Measurements from ENCODE around the gene SIT1. TPM values are rescaled to one million over a fixed set of nuclear protein-coding genes. Genes with fewer than 3 reads are reported as not detected.
A peak's percentile ranks its signal among the peaks of the same experiment; 100 is the strongest.

Gene SIT1
- total and polyA plus RNA-seq, 7 donors = 0.81 to 15.9 (median 1.3) TPM; not detected in 3

DNA sequence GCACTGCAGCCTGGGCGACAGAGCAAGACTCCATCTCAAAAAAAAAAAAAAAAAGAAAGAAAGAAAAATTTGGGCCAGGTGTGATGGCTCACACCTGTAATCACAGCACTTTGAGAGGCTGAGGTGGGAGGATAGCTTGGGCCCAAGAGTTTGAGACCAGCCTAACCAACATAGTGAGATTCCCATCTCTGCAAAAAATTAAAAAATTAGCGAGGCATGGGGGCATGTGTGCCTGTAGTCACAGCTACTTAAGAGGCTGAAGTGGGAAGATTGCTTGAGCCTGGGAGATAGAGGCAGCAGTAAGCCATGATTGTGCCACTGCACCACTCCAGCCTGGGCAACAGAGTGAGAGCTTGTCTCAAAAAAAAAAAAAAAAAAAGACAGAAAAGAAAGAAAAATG is 2.9 kb upstream of the SIT1 start:
- Histone ChIP-seq H3K27ac (no peak overlapping the region), H3K4me3 (no peak overlapping the region), H3K27me3 (no peaks in the 10 kb centered on the region), H3K36me3 (no peaks in the 10 kb centered on the region), H3K9me3 (no peaks in the 10 kb centered on the region), H3K4me1 (peaks cover 0 to 18% (median 14%) of the 10 kb centered on the region in 4 donors)
- no peak for DNase-seq
- TF ChIP-seq POLR2A (IDR thresholded peaks at IDR 0.05) (no peak), POLR2AphosphoS5 (IDR thresholded peaks at IDR 0.05) (no peak), EP300 (IDR thresholded peaks at IDR 0.05) (no peak)
- TF ChIP-seq, protein P1, sequence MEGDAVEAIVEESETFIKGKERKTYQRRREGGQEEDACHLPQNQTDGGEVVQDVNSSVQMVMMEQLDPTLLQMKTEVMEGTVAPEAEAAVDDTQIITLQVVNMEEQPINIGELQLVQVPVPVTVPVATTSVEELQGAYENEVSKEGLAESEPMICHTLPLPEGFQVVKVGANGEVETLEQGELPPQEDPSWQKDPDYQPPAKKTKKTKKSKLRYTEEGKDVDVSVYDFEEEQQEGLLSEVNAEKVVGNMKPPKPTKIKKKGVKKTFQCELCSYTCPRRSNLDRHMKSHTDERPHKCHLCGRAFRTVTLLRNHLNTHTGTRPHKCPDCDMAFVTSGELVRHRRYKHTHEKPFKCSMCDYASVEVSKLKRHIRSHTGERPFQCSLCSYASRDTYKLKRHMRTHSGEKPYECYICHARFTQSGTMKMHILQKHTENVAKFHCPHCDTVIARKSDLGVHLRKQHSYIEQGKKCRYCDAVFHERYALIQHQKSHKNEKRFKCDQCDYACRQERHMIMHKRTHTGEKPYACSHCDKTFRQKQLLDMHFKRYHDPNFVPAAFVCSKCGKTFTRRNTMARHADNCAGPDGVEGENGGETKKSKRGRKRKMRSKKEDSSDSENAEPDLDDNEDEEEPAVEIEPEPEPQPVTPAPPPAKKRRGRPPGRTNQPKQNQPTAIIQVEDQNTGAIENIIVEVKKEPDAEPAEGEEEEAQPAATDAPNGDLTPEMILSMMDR (IDR thresholded peaks at IDR 0.05) = no peak
- WGBS, 2 donors = 93 to 94% methylated on average over 2 of the region's 2 CpGs
- intact Hi-C loops (cut with DNase I) = loop anchor here (10.0 kb wide), 1 partner anchor 659 kb away; no protein-coding TSS in a partner anchor

DNA sequence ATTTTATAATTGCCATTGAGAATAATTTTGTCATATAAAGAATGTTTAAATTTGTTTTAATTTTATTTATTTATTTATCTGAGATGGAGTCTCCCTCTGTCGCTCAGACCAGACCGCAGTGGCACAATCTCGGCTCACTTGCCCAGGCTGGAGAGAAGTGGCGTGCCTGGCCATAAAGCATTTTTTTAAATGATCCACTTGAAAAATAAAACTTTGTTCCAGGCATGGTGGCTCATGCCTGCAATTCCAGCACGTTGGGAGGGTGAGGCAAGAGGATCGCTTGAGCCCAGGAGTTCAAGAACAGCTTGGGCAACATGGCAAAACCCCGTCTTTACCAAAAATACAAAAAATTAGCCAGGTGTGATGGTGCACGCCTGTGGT is 2.1 kb upstream of the SIT1 start:
- intact Hi-C loops (cut with DNase I) = loop anchor here (10.0 kb wide), 1 partner anchor 658 kb away; no protein-coding TSS in a partner anchor
- H3K4me3 ChIP-seq = no peak overlapping the region
- no peaks in the 10 kb centered on the region for H3K9me3 ChIP-seq
- H3K4me1 ChIP-seq = peaks cover 0 to 16% (median 14%) of the 10 kb centered on the region in 4 donors
- no peaks in the 10 kb centered on the region for H3K36me3 ChIP-seq
- no peaks in the 10 kb centered on the region for H3K27me3 ChIP-seq
- TF ChIP-seq POLR2AphosphoS5 (IDR thresholded peaks at IDR 0.05) = no peak
- TF ChIP-seq EP300 (IDR thresholded peaks at IDR 0.05) = no peak
- TF ChIP-seq POLR2A (IDR thresholded peaks at IDR 0.05) = no peak
- TF ChIP-seq, protein P1 (IDR thresholded peaks at IDR 0.05) = no peak
- peak; percentile 38 for DNase-seq
- no peak overlapping the region for H3K27ac ChIP-seq
- WGBS, 2 donors = 23 to 77% methylated on average over 8 of the region's 8 CpGs

DNA sequence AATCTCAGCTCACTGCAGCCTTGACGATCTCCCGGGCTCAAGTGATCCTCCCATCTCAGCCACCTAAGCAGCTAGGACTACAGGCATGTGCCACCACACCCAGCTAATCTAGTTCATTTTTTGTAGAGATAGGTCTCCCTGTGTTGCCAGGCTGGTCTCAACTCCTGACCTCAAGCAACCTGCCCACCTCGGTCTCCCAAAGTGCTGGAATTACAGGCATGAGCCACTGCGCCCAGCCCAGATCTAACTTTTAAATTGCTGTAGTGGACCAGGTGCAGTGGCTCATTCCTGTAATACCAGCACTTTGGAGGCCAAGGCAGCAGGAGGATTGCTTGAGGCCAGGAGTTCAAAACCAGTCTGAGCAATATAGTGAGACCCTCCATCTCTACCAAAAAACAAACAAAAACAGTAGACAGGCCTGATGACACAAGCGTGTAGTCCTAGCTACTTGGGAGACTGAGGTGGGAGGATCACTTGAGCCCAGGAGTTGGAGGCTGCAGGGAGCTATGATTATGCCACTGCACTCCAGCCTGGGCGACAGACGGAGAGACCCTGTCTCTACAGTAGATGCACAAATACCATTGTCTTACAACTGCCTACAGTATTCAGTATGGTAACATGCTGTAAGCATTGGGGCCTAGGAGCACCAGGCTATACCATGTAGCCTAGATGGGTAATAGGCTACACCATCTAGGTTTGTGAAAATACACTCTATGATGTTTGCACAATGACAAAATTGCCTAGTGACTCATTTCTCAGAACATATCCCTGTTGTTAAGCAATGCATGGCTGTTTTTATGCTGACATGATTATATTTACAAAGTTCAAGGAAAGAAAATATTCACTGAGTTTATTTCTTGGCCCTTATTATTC is 1.5 kb upstream of the SIT1 start:
- no peak for TF ChIP-seq POLR2A (IDR thresholded peaks at IDR 0.05)
- peak in 1 of 4 donors; percentile 22 for TF ChIP-seq POLR2AphosphoS5 (IDR thresholded peaks at IDR 0.05)
- WGBS, 2 donors = 40 to 80% methylated on average over 7 of the region's 7 CpGs
- Histone ChIP-seq H3K9me3 (no peaks in the 10 kb centered on the region), H3K4me3 (no peak overlapping the region), H3K27me3 (no peaks in the 10 kb centered on the region), H3K4me1 (peaks cover 0 to 15% (median 13%) of the 10 kb centered on the region in 4 donors), H3K27ac (no peak overlapping the region), H3K36me3 (no peaks in the 10 kb centered on the region)
- no peak for DNase-seq
- intact Hi-C loops (cut with DNase I) = loop anchor here (10.0 kb wide), 1 partner anchor 657 kb away; no protein-coding TSS in a partner anchor

DNA sequence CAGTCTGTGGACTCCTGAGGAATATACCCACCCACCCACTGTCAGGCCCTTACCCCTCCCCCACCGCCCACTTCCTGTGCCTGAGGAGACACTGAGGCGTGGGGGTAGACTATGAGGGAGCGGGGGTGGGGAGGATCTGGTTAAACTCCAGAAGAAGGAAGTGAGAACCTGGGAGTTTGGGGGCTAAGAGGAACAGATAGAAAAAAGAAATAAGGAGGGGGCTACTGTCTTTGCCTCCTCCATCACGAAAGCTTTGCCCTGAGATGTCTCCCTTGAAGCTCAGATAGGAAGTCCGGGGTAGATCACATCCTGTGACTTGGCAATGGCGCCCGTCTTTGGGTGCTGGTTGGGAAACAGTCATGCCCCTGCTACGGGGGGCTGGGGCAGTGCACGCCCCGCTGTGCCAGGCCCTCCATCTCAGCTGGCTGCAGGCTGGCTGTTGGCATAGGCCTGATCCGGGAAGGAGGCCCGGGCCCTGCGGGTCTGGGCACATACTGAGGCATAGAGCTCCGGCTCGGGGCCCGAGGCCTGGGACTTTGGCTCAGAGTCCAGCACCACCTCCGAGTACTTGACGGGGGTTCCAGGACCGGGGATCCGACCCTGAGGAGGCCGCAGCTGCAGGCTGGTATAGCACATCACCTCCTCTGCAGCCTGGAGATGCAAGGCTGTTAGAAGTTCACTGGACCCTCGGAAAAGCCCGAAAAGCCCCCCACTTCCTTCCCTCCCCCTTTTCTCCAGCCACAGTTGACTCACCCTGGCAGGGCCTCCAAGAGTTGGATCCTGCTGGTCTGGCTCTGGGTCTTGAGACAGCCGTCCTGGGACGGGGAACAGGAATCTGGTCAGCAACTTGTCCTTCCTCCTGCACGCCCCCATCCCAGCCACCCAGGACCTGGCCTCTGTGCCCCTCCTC is 1.0 kb downstream of the SIT1 start:
- H3K27me3 ChIP-seq = no peaks in the 10 kb centered on the region
- DNase-seq = no peak
- intact Hi-C loops (cut with DNase I) = loop anchor here (5.0 to 10.0 kb wide), 3 partner anchors 98 to 655 kb away; partner anchors contain the start of genes GBA2 and RGP1
- no peak overlapping the region for H3K4me3 ChIP-seq
- no peaks in the 10 kb centered on the region for H3K36me3 ChIP-seq
- TF ChIP-seq POLR2A (IDR thresholded peaks at IDR 0.05) (no peak), EP300 (IDR thresholded peaks at IDR 0.05) (no peak), POLR2AphosphoS5 (IDR thresholded peaks at IDR 0.05) (no peak)
- TF ChIP-seq, protein P1 (IDR thresholded peaks at IDR 0.05) = no peak
- H3K9me3 ChIP-seq = no peaks in the 10 kb centered on the region
- H3K4me1 ChIP-seq = peaks cover 0 to 13% (median 11%) of the 10 kb centered on the region in 4 donors
- peak overlapping the region in 1 of 4 donors; percentile 7 for H3K27ac ChIP-seq
- WGBS, 2 donors = 65 to 85% methylated on average over 26 of the region's 26 CpGs

Measured in sigmoid colon (tissue), 7 donors.